ENCODE data around the gene TOX2. TPM values are rescaled to one million over a fixed set of nuclear protein-coding genes. Genes with fewer than 3 reads are reported as not detected.

The TOX2 gene
- total RNA-seq, 2 experiments from 2014 or later, result 3.3 to 3.9 TPM

- POLR2A ChIA-PET, result no interaction called here
- CTCF ChIA-PET, result no interaction called here
Observed at GRCh38 chr20:43895235-43895634, 19.4 kb upstream of the TOX2 start.

GRCh38 chr20:43899274-43900120 is 15.2 kb upstream of the TOX2 start:
- Histone ChIP-seq H3K27ac (ENCODE audit: low read depth in 1 of 2, low read length in 2 of 2) (no peak overlapping the region), H3K4me3 (ENCODE audit: low read length) (no peak overlapping the region), H3K36me3 (ENCODE audit: insufficient read depth, low read length) (no peaks in the 10 kb centered on the region), H3K4me1 (ENCODE audit: insufficient read depth, low read length) (no peaks in the 10 kb centered on the region), H3K9me3 (ENCODE audit: control insufficient read depth in 1 of 2, insufficient read depth in 1 of 2, low read length in 2 of 2) (no peaks in the 10 kb centered on the region), H3K27me3 (ENCODE audit: control insufficient read depth in 1 of 2, insufficient read depth in 2 of 2, low read length in 2 of 2) (no peaks in the 10 kb centered on the region)
- Mint-ChIP-seq H3K9me3 (no peaks in the 10 kb centered on the region), H3K27ac (no peak overlapping the region), H3K4me3 (no peak overlapping the region), H3K36me3 (ENCODE audit: low read depth) (no peaks in the 10 kb centered on the region), H3K4me1 (ENCODE audit: low read depth) (no peaks in the 10 kb centered on the region), H3K27me3 (peaks cover 5% of the 10 kb centered on the region)
- POLR2A ChIA-PET, result no interaction called here
- CTCF ChIA-PET, result no interaction called here
- intact Hi-C loops (cut with DNase I, micrococcal nuclease), result loop anchor here in 1 of 2 experiments (5.0 kb wide), 1 partner anchor 452 kb away; no protein-coding TSS in a partner anchor
- DNase-seq (no peak), ATAC-seq (ENCODE audit: poor library complexity) (no peak)
- TF ChIP-seq, protein P1, sequence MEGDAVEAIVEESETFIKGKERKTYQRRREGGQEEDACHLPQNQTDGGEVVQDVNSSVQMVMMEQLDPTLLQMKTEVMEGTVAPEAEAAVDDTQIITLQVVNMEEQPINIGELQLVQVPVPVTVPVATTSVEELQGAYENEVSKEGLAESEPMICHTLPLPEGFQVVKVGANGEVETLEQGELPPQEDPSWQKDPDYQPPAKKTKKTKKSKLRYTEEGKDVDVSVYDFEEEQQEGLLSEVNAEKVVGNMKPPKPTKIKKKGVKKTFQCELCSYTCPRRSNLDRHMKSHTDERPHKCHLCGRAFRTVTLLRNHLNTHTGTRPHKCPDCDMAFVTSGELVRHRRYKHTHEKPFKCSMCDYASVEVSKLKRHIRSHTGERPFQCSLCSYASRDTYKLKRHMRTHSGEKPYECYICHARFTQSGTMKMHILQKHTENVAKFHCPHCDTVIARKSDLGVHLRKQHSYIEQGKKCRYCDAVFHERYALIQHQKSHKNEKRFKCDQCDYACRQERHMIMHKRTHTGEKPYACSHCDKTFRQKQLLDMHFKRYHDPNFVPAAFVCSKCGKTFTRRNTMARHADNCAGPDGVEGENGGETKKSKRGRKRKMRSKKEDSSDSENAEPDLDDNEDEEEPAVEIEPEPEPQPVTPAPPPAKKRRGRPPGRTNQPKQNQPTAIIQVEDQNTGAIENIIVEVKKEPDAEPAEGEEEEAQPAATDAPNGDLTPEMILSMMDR (IDR thresholded peaks at IDR 0.05), result no peak

More at GRCh38 chr20:43895235-43895634, 19.4 kb upstream of the TOX2 start:
- ATAC-seq (ENCODE audit: poor library complexity), result no peak
- no peak overlapping the region for H3K27ac ChIP-seq (ENCODE audit: low read depth in 1 of 2, low read length in 2 of 2)
- no peaks in the 10 kb centered on the region for H3K36me3 Mint-ChIP-seq (ENCODE audit: low read depth)
- peaks cover 5% of the 10 kb centered on the region for H3K27me3 Mint-ChIP-seq
- H3K9me3 Mint-ChIP-seq, result peaks cover 15% of the 10 kb centered on the region
- no peaks in the 10 kb centered on the region for H3K4me1 ChIP-seq (ENCODE audit: insufficient read depth, low read length)
- intact Hi-C loops (cut with DNase I, micrococcal nuclease), result no loop called here
- no peaks in the 10 kb centered on the region for H3K27me3 ChIP-seq (ENCODE audit: control insufficient read depth in 1 of 2, insufficient read depth in 2 of 2, low read length in 2 of 2)
- TF ChIP-seq, protein P1 (IDR thresholded peaks at IDR 0.05), result no peak
- no peaks in the 10 kb centered on the region for H3K36me3 ChIP-seq (ENCODE audit: insufficient read depth, low read length)
- H3K4me1 Mint-ChIP-seq (ENCODE audit: low read depth), result no peaks in the 10 kb centered on the region
- no peak for DNase-seq
- H3K9me3 ChIP-seq (ENCODE audit: control insufficient read depth in 1 of 2, insufficient read depth in 1 of 2, low read length in 2 of 2), result peaks cover 9 to 10% of the 10 kb centered on the region in 2 experiments
- H3K27ac Mint-ChIP-seq, result no peak overlapping the region
- H3K4me3 ChIP-seq (ENCODE audit: low read length), result no peak overlapping the region
- H3K4me3 Mint-ChIP-seq, result no peak overlapping the region

DNA sequence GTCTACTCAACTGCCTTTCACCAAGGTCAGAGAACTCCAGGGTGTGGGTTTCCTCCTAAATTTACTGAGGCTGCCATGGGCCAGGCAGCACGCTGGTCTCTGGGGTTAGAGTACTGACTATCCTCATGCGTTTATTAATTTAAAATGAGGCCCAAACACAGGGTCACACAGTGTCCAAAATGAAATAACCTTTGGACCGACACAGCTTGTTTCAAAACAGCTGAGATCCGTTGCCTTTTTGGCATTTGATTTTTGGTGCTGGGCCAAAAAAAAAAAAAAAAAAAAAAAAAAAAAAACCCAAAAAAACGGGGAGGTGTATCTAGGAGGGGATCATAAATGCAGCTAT is 14.6 kb upstream of the TOX2 start:
- Histone ChIP-seq H3K4me1 (ENCODE audit: insufficient read depth, low read length) (no peaks in the 10 kb centered on the region), H3K4me3 (ENCODE audit: low read length) (no peak overlapping the region), H3K27me3 (ENCODE audit: control insufficient read depth in 1 of 2, insufficient read depth in 2 of 2, low read length in 2 of 2) (no peaks in the 10 kb centered on the region), H3K36me3 (ENCODE audit: insufficient read depth, low read length) (no peaks in the 10 kb centered on the region), H3K27ac (ENCODE audit: low read depth in 1 of 2, low read length in 2 of 2) (no peak overlapping the region), H3K9me3 (ENCODE audit: control insufficient read depth in 1 of 2, insufficient read depth in 1 of 2, low read length in 2 of 2) (no peaks in the 10 kb centered on the region)
- Mint-ChIP-seq H3K27ac (no peak overlapping the region), H3K27me3 (peaks cover 5% of the 10 kb centered on the region), H3K36me3 (ENCODE audit: low read depth) (no peaks in the 10 kb centered on the region), H3K4me1 (ENCODE audit: low read depth) (no peaks in the 10 kb centered on the region), H3K4me3 (no peak overlapping the region), H3K9me3 (no peaks in the 10 kb centered on the region)
- DNase-seq (no peak), ATAC-seq (ENCODE audit: poor library complexity) (no peak)
- TF ChIP-seq, protein P1 (IDR thresholded peaks at IDR 0.05), result no peak
- intact Hi-C loops (cut with DNase I, micrococcal nuclease), result loop anchor here in 1 of 2 experiments (5.0 kb wide), 1 partner anchor 453 kb away; no protein-coding TSS in a partner anchor
- ChIA-PET CTCF (interaction anchor here (0.7 kb wide), 1 partner anchor 435 kb away, joined by 3 read pairs; no protein-coding TSS in a partner anchor), POLR2A (no interaction called here)
